Stimulated activated CD8-positive, alpha-beta memory T cell treated with anti-CD3 and anti-CD28 coated beads, Interleukin-12 subunit alpha, Interleukin-12 subunit beta, amount 100 ng/mL, for 4 hours (primary cell): Measurements from ENCODE around the gene GAS6.
"Not testable (repeated sequence)": the region's sequence is repeated elsewhere in the genome, so short reads cannot be mapped to it uniquely, and the experiment has no call there.

ENCODE experiments used
- DNase-seq: peaks from one replicate; pipeline ENCODE4 v3.0.0-alpha.2; 2020; ENCODE audit warnings: low read depth

GAS6 gene

GRCh38 chr13:113806104-113806471 is 57.8 kb downstream of the GAS6 start:
- DNase-seq: no peak

DNA sequence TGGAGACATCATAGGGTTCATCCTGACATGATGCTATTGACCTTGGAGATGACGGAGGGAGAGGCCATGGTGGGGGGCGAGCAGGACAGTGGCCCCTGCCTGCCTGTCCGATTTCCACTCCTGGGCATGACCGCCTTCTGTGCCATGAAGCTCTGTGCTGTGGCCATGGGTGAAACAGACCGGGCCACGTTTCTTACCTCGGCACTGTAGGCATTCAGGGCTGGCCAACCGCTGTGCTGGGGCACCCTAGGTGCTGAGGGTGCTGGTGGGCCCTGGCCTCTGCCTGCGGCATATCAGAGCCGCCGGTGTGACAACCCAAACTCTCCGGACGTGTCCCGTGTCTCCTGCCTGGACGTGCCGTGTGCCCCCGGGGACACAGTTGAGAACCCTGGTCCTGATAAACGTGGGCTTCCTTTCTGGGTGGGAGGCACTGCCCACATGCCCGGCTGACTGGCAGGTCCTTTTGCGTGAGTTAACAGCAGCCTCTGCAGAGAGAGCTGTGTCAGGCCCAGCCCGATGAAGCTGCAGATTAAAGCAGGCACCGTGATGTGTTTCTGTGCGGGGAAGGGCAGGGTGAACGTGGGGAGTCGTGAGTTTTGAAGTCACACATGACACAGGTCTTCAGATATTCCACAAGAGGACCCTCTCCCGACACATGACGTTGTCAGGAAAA is 58.3 kb downstream of the GAS6 start:
- DNase-seq: no peak

GRCh38 chr13:113804703-113805430 is 59.0 kb downstream of the GAS6 start:
- no peak for DNase-seq

DNA sequence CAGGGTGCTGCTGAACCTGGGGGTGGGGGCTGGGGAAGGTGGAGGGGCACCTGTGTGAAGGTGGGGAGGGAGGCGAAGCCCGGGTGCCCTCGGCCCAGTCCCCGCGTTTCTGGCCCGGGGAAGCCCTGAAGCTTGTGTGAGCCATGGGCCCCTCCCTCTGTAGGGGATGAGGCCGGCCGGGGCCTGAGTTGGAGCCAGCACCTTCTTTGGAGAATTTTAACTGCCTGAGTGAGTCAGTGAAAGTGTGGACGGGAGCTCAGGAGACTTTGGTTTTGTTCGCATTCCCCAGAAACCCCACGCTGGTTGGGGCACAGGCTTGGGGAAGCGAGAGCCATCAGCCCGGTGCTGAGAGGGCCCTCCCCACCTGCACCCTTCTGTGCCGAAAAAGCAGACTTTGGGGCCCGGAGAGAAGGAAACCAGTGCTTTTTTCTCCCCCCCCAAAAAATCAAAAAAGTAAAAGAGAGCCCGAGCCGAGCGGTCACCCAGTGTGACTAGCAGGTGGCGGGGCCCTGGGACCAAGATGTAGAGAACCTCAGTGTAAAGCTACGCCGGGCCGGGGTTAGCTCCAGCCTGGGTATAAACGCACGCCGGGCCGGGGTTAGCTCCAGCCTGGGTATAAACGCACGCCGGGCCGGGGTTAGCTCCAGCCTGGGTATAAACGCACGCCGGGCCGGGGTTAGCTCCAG is 59.7 kb downstream of the GAS6 start:
- DNase-seq: no peak

DNA sequence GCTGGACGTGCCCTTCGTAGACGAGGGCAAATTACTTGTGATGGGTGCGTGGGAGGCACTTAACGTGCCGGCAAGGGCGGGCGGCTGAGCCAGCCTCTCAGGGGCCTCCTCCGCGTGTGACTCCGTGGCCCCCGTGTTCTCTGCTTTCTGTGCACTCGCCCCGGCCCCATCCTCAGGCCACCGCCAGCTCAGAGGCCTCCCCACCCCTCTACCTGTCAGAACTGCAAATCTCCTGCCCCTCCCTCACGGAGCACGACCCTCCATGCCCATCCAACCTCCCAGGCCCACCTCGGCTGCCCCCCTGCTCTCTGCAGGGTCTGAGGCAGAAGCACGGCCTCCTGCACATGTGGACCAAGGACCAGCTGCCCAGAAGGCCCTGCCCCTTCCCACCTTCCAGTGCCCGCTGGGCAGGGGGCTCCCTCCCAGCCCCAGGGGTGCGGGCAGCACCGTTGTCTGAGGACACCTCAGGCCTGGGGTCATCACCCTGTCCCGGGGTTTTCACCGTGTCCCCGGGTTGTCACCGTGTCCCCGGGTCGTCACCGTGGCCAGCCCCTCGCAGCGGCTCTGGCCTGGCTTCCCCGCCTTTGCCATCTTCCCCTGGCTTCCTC is 60.4 kb downstream of the GAS6 start:
- no peak for DNase-seq

DNA sequence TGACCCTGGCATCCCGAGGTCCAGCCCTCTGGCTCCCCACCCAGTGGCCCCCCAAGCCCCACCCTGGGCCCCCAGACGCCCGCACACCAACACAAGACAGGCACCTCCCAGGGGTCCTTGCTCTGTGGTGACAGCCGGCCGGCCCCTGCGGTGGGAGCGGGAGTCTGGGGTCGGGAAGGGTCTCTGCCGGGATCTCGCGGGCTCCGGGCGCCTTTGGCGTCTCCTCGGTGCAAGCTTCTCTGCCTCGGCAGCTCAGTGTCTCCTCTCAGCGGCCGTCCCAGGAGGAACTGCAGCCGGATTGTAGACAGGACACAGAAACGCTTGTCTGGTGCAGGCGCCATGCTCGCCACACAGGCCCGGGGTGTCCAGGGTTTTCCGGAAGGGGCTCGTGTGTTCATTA is 61.1 kb downstream of the GAS6 start:
- no peak for DNase-seq

DNA sequence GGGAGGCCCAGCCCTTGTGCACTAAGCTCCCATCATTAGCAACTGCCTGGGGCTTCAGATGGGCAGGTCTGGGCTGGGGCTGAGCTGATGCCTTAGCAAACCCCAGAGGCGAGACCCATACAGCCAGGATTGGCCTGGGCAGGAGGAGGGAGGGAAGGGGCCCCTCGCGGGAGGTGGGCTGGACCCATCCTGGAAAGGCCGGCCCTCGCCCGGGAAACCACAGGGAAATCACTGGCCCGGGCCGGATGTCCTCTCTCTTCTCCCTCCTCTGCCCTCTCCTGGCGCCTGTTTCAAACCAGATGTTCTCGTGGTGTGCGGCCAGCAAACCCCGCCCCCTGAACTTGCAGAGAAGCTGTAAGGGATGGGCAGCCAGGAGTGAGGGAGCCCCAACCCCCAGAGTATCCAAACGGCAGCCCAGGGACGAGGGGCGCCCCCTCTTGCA is 61.8 kb downstream of the GAS6 start:
- no peak for DNase-seq

GRCh38 chr13:113801289-113801961 is 62.5 kb downstream of the GAS6 start:
- DNase-seq: no peak

DNA sequence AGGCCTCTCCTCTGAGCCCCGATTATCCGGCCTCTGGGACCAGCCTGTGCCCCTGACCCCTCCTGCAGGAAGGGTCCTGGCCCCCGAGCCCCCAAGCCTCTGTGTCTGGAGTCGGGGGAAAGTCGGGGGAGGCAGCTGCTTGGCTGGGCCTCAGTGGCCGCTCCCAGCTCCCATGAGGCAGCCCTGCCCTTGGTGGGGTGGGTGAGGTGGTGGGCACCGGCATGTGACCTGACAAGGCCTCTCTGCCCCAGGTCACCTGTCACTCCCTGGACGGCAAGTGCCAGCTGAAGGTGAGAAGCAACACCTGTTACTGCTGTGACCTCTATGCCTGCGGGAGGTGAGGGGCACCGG is 63.3 kb downstream of the GAS6 start:
- DNase-seq: no peak

DNA sequence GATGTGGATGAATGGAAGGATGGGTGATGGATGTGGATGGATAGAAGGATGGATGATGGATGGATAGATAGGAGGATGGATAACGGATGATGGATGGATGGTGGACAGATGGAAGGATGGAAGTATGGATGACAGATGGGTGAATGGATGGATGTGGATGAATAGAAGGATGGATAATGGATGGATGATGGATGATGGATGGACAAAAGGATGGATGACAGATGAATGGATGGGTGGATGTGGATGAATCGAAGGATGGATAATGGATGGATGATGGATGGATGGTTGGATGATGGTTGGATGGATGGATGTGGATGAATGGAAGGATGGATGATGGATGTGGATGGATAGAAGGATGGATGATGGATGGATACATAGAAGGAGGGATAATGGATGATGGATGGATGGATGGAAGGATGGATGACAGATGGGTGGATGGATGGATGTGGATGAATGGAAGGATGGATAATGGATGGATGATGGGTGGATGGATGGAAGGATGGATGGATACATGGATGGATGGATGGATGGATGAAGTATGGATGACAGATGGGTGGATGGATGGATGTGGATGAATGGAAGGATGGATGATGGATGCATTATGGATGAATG is 65.6 kb downstream of the GAS6 start:
- no peak for DNase-seq

DNA sequence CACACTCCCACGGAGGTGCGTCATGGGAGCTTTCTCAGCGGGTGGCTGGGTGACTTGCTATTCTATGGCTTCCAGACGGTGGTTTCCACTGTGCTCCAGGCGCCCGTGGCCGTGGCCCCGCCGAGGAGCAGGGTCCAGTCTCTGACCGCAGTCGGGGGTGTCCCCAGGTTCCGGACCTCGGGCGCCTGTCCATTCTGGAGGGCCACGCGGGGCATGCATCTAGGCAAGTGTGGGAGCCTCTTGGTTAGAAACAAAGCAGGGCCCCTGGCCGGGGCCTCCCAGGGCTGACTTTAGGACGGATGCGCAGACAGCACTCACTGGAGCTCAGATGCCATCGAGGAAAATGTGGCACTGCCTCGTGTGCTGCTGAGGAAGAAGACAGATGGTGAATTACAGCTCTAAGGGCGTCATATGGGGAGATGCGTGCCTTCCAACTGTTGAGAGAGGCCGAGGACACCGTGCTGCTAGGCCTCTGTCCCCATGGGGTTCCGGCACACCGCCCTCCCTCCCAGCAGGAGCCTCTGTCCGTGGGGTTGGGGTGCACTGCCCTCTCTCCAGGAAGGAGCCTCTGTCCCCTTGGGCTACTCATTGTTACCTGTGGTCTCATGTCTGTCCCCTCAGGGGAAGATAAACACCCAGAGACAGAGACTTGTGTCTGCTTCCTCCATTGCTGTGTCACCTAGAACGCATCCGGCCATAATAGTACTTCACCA is 66.8 kb downstream of the GAS6 start:
- no peak for DNase-seq

- no peak for DNase-seq
Observed at GRCh38 chr13:113796211-113796963, 67.5 kb downstream of the GAS6 start.

DNA sequence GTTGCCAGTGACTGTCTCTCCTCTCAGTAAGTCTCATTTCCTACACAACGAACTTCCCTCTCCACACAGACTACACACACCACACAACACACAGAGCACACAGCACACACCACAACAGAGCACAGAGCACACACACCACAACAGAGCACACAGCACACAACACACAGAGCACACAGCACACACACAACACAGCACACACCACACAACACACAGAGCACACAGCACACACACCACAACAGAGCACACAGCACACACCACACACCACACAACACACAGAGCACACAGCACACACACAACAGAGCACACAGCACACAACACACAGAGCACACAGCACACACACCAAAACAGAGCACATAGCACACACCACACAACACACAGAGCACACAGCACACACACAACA is 68.5 kb downstream of the GAS6 start:
- DNase-seq: not testable (repeated sequence)

DNA sequence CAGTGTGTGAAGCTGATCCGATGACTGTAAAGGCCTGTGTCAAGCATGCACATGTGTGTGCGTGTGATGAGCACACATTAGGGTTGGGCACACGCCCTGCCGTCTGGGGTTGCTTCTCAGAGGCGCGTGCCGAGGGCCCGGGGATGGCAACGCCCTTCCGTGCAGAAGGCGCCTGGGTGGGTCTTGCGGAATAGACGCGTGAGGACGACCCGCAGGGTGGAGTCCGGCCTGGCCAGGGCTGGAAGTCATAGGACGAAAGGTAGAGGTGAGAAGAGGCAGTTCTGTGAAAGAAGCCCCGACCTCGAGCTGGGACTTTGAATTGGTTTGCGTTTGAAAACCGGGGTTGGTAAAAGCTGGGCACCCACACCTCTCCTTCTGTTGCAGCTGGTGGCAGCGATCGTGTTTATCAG is 69.1 kb downstream of the GAS6 start:
- DNase-seq: no peak

- DNase-seq: no peak
Observed at GRCh38 chr13:113794086-113794485, 69.8 kb downstream of the GAS6 start.

DNA sequence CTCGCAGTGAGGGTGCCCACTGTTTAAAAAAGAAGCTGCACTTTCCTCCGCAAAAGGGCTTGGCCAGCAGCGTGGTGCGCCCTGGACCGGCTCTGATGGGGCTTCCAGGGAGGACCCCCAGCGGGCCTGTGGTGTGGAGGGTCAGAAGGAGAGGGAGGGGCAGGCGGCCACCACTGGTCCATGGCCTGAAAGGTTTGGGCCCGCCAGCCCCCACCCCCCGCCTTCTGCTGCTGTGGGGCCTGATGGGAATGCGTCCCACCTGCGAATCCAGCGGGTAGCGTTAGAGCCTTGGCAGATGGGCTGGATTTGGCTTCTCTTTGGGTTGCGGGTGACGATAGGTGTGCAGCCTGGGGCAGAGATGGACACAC is 70.2 kb downstream of the GAS6 start:
- no peak for DNase-seq

- no peak for DNase-seq
Observed at GRCh38 chr13:113792886-113793717, 70.8 kb downstream of the GAS6 start.

DNA sequence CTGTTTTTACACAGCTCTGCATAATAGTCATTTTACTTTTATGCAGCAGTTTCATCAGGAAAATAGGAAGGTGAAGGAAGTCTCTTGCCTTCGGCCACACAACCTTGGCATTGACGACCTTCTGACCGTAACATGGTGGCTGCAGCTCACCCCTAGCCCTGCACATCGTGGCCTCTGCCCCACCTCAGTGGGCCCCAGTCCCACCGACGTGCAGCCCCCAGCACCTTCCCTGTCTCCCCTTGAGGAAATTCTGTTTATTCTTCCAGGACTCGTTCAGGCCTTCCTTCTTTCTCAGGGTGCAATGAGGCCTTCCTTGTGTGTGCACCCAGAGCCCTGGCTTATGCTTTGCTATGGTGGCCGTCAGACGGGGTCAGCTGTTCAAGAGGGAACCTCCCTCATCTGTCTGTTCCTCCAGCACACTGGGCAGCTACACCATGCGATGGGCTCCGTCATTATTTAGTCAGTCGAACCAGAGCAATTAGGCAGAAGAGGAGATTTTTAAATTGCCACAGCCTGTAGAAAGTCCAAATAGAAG is 71.6 kb downstream of the GAS6 start:
- no peak for DNase-seq

GRCh38 chr13:113791761-113792160 is 72.1 kb downstream of the GAS6 start:
- no peak for DNase-seq
